CD14-positive monocyte (primary cell): ENCODE measurements around the gene FOXJ3. TPM values are rescaled to one million over a fixed set of nuclear protein-coding genes. Genes with fewer than 3 reads are reported as not detected.

Experiments used
- DNase-seq, 3 donors: peaks; one replicate each; pipeline ENCODE4 v3.0.0-alpha.2; 2011 to 2022
- H2AFZ ChIP-seq: 2 replicates; pipeline ENCODE4 v1.6.0; 2012; ENCODE audit warnings: mild to moderate bottlenecking, low read depth, low read length, inconsistent platforms; ENCODE audit not compliant: insufficient read depth, poor library complexity, severe bottlenecking
- H3K27ac ChIP-seq, 2 donors: 1 replicate in 1 of 2; 2 replicates in 1 of 2; pipeline ENCODE4 v1.5.1; 2012 to 2013; ENCODE audit warnings: low read length in 2 of 2, control low read depth in 1 of 2, inconsistent platforms in 1 of 2, low read depth in 1 of 2, mild to moderate bottlenecking in 1 of 2
- H3K27me3 ChIP-seq, 2 donors: one replicate each; pipeline versions ENCODE4 v1.6.0 to v1.6.1; 2011 to 2013; ENCODE audit warnings: low read length in 2 of 2; ENCODE audit not compliant: control insufficient read depth in 2 of 2, insufficient read depth in 2 of 2
- H3K36me3 ChIP-seq, 2 donors: replicated peaks in 1 of 2; 1 replicate in 1 of 2; 2 replicates in 1 of 2; pipeline versions ENCODE4 v1.5.1 to v1.6.1; 2012 to 2013; ENCODE audit warnings: low read length in 2 of 2, control low read depth in 1 of 2, inconsistent platforms in 1 of 2, mild to moderate bottlenecking in 1 of 2; ENCODE audit not compliant: insufficient read depth in 2 of 2, control insufficient read depth in 1 of 2
- H3K4me1 ChIP-seq, 2 donors: 1 replicate in 1 of 2; 2 replicates in 1 of 2; pipeline versions ENCODE4 v1.5.1 to v1.6.1; 2012 to 2013; ENCODE audit warnings: low read length in 2 of 2, control low read depth in 1 of 2, inconsistent platforms in 1 of 2, mild to moderate bottlenecking in 1 of 2, moderate library complexity in 1 of 2; ENCODE audit not compliant: insufficient read depth in 2 of 2, control insufficient read depth in 1 of 2
- H3K4me2 ChIP-seq: replicated peaks from 2 replicates; pipeline ENCODE3; 2012; ENCODE audit warnings: low read length, moderate library complexity, mild to moderate bottlenecking; ENCODE audit not compliant: poor library complexity, severe bottlenecking; ENCODE audit errors: extremely low read depth
- H3K4me3 ChIP-seq, 3 experiments: fragments of 200-600 bp in 1 of 3; sonication (generic) in 1 of 3; replicated peaks in 1 of 3; 1 replicate in 2 of 3; 2 replicates in 1 of 3; pipeline ENCODE4 v1.5.1; 2011 to 2013; ENCODE audit warnings: low read length in 3 of 3, mild to moderate bottlenecking in 3 of 3, control low read depth in 2 of 3, low read depth in 2 of 3, inconsistent platforms in 1 of 3, moderate library complexity in 1 of 3
- H3K79me2 ChIP-seq: 2 replicates; pipeline ENCODE4 v1.6.0; 2012; ENCODE audit warnings: mild to moderate bottlenecking, control low read depth, inconsistent platforms, low read length, moderate library complexity; ENCODE audit not compliant: insufficient read depth
- H3K9ac ChIP-seq: 2 replicates; pipeline ENCODE4 v1.6.0; 2017; ENCODE audit warnings: low read length, mild to moderate bottlenecking; ENCODE audit not compliant: insufficient read depth, poor library complexity, severe bottlenecking
- H3K9me3 ChIP-seq, 2 donors: replicated peaks in 1 of 2; 1 replicate in 1 of 2; 2 replicates in 1 of 2; pipeline versions ENCODE4 v1.5.1 to v1.6.1; 2012 to 2013; ENCODE audit warnings: low read length in 2 of 2, control low read depth in 1 of 2; ENCODE audit not compliant: control insufficient read depth in 1 of 2, insufficient read depth in 1 of 2
- H4K20me1 ChIP-seq: 2 replicates; pipeline ENCODE4 v1.6.0; 2012; ENCODE audit warnings: mild to moderate bottlenecking, low read length, control low read depth, moderate library complexity; ENCODE audit not compliant: insufficient read depth
- H3K27ac Mint-ChIP-seq, 7 donors: one replicate each; pipeline ENCODE4 v1.8.0; 2020; ENCODE audit warnings: mild to moderate bottlenecking in 7 of 7, mixed read lengths in 7 of 7, moderate library complexity in 6 of 7, inconsistent platforms in 2 of 7
- H3K27me3 Mint-ChIP-seq, 3 donors: one replicate each; pipeline ENCODE4 v1.8.0; 2021 to 2022; ENCODE audit warnings: low read depth in 3 of 3, mild to moderate bottlenecking in 3 of 3, mixed read lengths in 3 of 3, moderate library complexity in 3 of 3, inconsistent platforms in 1 of 3
- H3K36me3 Mint-ChIP-seq, 2 donors: one replicate each; pipeline ENCODE4 v1.8.0; 2020; ENCODE audit warnings: mixed read lengths in 2 of 2, inconsistent platforms in 1 of 2, mild to moderate bottlenecking in 1 of 2
- H3K4me1 Mint-ChIP-seq: one replicate; pipeline ENCODE4 v1.8.0; 2020; ENCODE audit warnings: mild to moderate bottlenecking, mixed read lengths
- H3K4me3 Mint-ChIP-seq, 2 donors: one replicate each; pipeline ENCODE4 v1.8.0; 2020; ENCODE audit warnings: mild to moderate bottlenecking in 2 of 2, mixed read lengths in 2 of 2, moderate library complexity in 1 of 2
- H3K9me3 Mint-ChIP-seq, 7 donors: one replicate each; pipeline ENCODE4 v1.8.0; 2020 to 2022; ENCODE audit warnings: mixed read lengths in 7 of 7, mild to moderate bottlenecking in 6 of 7, moderate library complexity in 6 of 7, inconsistent platforms in 2 of 7
- WGBS: methylation state at CpG from one replicate; pipeline ENCODE4 v1.1.5; 2013; ENCODE audit warnings: missing lambda C conversion rate; ENCODE audit not compliant: insufficient coverage; 5-methylcytosine and 5-hydroxymethylcytosine counted together
- intact Hi-C, 2 donors: fragments of 100-400 bp; cut with micrococcal nuclease; formaldehyde crosslinking; loops; one replicate each; pipeline versions ENCODE4 v1.15.0 to v1.15.1; 2023
- polyA plus RNA-seq, 3 donors: library from polyadenylated mRNA; depleted of rRNA in 1 of 3; unstranded in 2 of 3; stranded (reverse) in 1 of 3; fragments of 300-500 nt in 2 of 3; fragments of >200 nt in 1 of 3; fragmentation: Illumina TruSeq in 2 of 3; gene quantifications; 1 replicate in 2 of 3; 2 replicates in 1 of 3; pipeline ENCODE4 v1.2.3, GENCODE V29; 2012 to 2021
- TF ChIP-seq, protein P1 (sequence below): fragments of 200-600 bp; IDR thresholded peaks from one replicate; pipeline ENCODE4 v1.8.0; 2022; ENCODE audit warnings: antibody characterized with exemption, mild to moderate bottlenecking

The FOXJ3 gene
- polyA plus RNA-seq, 3 donors: 10.2 to 18.5 (median 18.4) TPM

DNA sequence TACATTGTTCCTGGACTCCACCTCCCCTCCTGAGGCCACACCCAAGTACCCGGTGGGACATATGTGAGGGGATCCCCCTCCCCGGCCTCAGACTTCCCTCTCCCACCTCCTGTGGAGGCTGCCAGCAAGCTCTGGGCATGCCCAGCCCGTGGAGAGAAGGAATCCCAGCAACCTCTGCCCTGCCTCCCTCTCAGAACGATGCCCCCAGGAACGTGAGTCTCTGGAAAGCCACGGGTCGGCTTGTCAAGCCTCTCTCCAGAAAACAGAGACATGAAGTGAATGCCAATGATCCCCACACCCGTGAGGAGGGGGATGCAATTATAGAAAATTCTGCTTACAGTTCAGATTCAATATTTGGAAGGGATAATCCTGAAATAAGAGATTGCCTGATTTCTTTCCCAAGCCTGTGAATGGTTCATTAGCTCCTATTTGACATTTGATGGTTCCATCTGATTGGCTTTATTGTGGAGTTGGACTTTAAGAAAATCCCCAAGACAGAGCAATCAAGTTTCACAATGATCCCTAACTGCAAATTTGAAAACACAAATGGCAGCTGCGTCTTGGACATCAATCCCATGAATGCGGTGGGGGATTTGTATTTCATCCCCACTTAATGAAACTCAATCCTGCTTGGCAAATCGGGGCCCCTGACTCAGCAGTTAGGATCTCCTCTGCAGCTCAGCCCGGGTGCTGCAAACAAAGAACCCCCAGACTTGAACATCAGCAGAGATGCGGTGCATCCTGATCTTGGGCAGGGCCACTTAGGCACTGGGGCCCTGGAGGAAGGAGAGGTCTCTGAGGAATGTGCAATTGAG is 190.9 kb downstream of the FOXJ3 start:
- Mint-ChIP-seq H3K4me1 (peaks cover 5% of the 10 kb centered on the region), H3K36me3 (no peaks in the 10 kb centered on the region), H3K4me3 (no peak overlapping the region), H3K27me3 (peaks cover 7 to 17% (median 11%) of the 10 kb centered on the region in 3 donors), H3K9me3 (no peaks in the 10 kb centered on the region), H3K27ac (no peak overlapping the region)
- no peak for DNase-seq
- Histone ChIP-seq H3K4me2 (no peak overlapping the region), H2AFZ (no peak overlapping the region), H3K4me3 (no peak overlapping the region), H3K4me1 (peaks cover 6 to 7% of the 10 kb centered on the region in 2 donors), H3K27ac (no peak overlapping the region), H3K36me3 (no peaks in the 10 kb centered on the region), H3K27me3 (no peaks in the 10 kb centered on the region), H3K9me3 (no peaks in the 10 kb centered on the region), H3K79me2 (no peaks in the 10 kb centered on the region), H3K9ac (no peak overlapping the region), H4K20me1 (no peaks in the 10 kb centered on the region)
- TF ChIP-seq, protein P1, sequence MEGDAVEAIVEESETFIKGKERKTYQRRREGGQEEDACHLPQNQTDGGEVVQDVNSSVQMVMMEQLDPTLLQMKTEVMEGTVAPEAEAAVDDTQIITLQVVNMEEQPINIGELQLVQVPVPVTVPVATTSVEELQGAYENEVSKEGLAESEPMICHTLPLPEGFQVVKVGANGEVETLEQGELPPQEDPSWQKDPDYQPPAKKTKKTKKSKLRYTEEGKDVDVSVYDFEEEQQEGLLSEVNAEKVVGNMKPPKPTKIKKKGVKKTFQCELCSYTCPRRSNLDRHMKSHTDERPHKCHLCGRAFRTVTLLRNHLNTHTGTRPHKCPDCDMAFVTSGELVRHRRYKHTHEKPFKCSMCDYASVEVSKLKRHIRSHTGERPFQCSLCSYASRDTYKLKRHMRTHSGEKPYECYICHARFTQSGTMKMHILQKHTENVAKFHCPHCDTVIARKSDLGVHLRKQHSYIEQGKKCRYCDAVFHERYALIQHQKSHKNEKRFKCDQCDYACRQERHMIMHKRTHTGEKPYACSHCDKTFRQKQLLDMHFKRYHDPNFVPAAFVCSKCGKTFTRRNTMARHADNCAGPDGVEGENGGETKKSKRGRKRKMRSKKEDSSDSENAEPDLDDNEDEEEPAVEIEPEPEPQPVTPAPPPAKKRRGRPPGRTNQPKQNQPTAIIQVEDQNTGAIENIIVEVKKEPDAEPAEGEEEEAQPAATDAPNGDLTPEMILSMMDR: no peak
- 85% methylated on average over 4 of the region's 13 CpGs for WGBS
- intact Hi-C loops: no loop called here

DNA sequence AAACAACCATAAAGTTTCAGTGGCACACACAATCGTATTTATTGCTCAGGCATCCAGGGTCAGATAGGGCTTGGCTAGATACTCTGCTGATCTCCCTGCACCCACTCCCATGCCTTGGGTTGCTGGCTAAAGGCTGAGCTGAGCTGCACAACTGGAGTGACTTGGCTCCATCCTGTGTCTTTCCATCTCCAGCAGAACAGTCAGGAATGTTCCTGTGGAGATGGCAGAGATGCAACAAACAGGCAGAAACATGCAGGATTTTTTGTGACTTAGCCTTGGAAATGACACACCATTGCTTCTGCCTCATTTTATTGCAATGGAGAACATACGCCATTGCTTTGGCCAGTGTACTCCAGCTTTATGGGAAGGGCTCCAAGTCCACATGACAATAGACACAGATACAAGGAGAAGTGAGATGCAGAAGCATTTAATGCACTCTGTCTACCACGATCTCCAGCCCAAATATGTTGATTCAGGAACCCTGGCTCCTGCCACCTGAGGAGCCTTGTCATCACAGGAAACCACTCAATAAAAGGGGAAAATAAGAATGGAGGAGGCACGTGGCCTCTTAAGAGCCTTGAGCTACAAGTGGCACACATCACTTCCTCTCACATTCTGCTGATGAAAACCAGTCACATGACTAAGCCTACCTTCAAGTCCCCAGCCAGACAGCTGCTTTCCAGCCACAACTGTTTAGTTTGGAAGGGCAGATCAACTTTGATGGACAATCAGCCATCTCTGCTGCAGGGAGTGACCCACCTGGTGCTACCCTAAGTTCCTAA is 191.9 kb downstream of the FOXJ3 start:
- TF ChIP-seq, protein P1: no peak
- Mint-ChIP-seq H3K27me3 (peaks cover 7 to 18% (median 10%) of the 10 kb centered on the region in 3 donors), H3K4me3 (no peak overlapping the region), H3K27ac (no peak overlapping the region), H3K4me1 (peaks cover 5% of the 10 kb centered on the region), H3K9me3 (peaks cover 0 to 5% (median 0%) of the 10 kb centered on the region in 7 donors), H3K36me3 (no peaks in the 10 kb centered on the region)
- Histone ChIP-seq H4K20me1 (no peaks in the 10 kb centered on the region), H3K4me2 (no peak overlapping the region), H3K4me3 (no peak overlapping the region), H3K9me3 (no peaks in the 10 kb centered on the region), H3K27me3 (no peaks in the 10 kb centered on the region), H3K79me2 (no peaks in the 10 kb centered on the region), H2AFZ (no peak overlapping the region), H3K27ac (no peak overlapping the region), H3K4me1 (peaks cover 6 to 7% of the 10 kb centered on the region in 2 donors), H3K36me3 (no peaks in the 10 kb centered on the region), H3K9ac (no peak overlapping the region)
- DNase-seq: peak in 1 of 3 donors; percentile 35
- intact Hi-C loops: no loop called here
- 100% methylated on average over 1 of the region's 4 CpGs for WGBS
